HG02840 (cell line): Measurements from ENCODE around the gene DUSP9.
"Not testable (repeated sequence)": the region's sequence is repeated elsewhere in the genome, so short reads cannot be mapped to it uniquely, and the experiment has no call there.

Experiments used
- ATAC-seq: cut with Tn5 transposase; IDR thresholded peaks from one replicate; pipeline ENCODE4 v1.9.1; 2021; ENCODE audit warnings: mild to moderate bottlenecking, moderate library complexity, moderate number of reproducible peaks; ENCODE audit not compliant: unreplicated experiment, low FRiP score

The DUSP9 gene

DNA sequence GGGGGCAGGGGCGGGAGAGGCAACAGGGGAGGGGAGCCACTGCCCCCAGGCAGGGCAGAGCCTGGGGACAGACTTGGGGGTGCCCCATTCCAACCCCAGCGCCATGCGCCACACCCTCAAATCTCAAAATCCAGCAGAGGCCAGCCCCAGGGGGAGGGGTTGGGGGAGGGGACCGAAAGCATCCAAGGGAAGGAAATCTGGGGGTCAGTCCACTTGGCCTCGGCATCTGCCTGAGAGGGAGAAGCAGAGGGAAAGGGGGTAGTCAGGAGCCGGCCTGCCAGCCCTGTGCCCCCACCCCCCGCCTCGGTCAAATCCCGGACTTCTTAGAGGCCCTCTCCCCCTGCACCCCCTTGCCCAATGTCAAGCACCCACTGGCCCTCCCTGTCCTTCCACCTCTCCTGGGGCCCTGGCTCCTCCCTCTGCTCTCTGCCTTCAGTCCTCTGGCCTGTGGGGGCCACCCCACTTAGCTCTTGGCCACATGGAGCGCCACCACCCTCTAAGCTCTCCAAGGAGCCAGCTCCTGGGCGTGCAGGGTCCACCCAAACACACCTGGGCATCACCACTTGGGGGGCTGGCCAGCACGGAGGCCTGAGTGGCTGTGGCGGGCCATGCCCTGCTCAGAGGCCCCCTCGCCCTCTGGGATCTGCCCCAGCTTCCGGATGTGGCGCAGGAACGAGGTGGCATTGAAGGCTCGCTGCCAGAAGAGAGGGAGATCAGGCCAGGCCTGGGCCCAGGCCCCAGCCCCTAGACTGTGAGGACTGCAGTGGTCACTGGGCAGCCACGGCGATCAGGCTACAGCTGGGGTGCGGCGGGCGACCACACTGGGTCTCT lies 23.1 kb downstream of the DUSP9 start:
- ATAC-seq: no peak

DNA sequence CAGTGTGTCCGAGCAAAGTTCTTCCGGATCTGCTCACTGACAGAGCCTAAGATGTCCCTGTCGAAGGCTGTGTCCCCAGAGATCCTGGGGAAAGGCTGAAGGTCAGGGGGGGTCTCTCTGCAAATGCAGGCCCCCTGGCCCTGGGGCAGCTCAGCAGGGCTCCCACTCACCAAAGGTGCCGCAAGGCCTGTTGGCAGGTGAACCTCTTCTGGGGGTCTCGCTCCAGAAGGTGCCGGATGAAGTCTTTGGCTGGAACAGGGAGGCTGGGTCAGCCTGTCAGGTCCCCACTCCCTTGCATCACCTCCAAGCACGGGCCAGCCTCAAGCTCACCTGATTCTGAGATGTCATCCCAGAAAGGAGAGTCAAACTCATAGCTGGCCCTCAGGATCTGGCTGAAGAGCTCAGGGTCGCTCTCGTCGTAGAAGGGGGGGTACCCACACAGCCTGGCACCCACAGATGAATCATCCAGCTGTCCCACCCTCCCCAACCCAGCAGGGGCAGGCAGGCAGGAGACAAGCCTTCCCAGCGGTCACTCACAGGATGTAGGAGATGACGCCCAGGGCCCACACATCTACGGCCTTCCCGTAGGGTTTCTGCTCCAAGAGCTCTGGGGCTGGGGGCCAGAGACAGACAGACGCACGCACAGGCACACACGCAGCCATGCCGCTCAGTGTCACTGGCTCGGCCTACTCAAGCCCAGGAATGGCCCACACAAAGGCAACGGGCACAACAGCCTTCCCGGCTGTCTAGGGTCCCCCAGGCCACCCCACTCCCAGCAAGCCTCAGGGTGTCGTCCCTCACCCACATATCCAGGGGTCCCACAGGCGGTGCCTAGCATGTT lies 24.0 kb downstream of the DUSP9 start:
- no peak for ATAC-seq

GRCh38 chrX:153671589-153672530 lies 24.9 kb downstream of the DUSP9 start:
- ATAC-seq: no peak

DNA sequence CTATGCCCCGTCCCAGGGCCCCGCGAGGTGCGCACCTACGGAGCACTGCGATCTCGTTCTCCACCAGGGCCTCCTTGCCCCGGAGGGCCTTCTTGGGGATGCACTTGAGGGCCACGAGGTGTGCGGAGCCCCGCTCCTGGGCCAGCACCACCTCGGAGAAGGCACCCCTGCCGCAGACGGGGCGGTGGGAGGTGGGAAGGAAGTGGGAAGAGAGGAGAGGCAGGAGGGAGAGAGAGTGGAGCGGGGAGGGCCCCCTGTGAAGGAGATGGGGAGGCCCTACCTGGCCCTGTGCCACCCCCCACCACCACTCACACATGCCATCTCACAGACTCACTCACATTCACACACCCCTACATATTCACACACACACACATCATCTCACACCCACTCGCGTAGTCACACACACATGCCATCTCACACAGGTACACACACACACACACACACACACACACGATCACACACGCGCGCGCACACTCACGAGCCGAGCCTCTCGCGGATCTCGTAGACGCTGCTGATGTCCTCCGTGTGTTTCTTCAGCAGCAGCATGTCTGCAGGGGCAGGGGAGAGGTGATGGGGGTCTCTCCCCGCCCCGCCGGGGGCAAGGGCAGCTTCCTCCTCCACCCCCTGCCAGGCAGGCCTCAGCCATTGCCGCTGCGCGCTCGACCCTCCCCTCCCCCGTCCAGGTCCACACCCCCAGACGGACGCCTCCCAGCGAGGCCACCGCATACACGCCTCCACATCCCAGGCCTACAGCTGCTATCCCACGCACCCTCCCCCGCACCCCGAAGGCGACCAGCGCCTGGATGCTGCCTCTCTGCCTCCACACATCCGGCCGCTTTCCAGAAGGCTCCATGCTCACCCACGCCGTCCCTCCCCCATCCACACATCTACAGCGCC lies 25.8 kb downstream of the DUSP9 start:
- no peak for ATAC-seq

DNA sequence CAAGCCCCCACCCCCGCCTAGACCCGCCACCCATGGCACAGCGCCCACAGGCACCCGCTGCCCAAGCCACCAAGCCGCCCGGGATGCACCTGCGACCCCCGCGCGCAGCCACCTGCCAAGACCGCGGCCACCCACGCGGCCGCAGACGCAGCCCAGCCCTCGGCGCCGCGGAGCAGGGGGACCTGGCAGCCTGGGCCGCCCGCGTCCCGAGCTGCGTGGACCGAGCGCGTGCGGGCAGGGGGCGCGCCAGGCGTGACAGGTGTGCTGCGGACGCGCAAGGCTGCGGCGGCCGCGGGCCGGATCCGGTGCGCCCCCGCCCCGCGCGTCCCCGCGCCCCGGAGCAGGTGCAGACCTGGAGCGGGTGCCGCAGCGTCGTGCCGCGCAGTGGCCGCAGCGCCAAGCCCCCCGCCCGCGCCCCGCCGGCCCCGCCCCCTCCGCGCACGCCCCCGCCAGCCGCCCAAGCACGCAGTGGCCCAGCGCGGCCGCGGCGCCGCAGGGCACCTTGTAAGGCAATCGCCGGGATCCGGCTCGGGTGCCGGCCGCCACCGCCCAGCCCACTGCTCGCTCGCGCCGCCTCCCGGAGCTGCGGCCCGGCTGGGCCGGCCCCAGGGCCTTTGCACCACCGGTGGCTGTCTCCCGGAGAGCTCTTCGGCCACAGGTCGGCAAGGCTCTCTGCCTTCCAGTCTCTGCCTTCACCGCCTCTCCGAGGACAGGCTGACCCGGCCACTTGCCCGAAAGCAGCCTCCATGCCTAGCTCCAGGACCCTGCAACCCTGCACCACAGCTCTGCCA lies 26.6 kb downstream of the DUSP9 start, which contains the start of gene PNCK:
TSS of gene PNCK (minus strand) at position 386 of the 791 bp plus-strand sequence. CDS start 737 bp downstream, outside the sequence.
- ATAC-seq: no peak

GRCh38 chrX:153674219-153674851 lies 27.3 kb downstream of the DUSP9 start:
- no peak for ATAC-seq

DNA sequence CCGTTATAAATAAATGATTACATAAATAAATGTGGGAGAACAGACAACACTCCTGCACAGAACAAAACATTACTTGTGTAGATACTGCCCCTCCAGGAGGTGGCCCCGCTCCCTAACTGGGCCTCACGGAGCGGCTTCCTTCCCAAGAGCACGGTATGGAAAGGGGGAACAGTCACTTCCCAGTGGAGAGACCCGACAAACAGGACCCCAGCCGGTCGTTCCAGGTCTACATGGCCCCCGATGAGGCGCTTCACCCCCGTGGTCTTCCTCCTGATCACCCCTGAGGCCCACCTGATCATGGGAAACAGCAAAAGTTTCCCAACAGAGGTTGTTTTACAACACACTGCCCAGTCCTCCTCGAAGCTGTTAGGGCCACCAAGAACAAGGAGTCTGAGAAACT lies 34.2 kb downstream of the DUSP9 start:
- no peak for ATAC-seq

DNA sequence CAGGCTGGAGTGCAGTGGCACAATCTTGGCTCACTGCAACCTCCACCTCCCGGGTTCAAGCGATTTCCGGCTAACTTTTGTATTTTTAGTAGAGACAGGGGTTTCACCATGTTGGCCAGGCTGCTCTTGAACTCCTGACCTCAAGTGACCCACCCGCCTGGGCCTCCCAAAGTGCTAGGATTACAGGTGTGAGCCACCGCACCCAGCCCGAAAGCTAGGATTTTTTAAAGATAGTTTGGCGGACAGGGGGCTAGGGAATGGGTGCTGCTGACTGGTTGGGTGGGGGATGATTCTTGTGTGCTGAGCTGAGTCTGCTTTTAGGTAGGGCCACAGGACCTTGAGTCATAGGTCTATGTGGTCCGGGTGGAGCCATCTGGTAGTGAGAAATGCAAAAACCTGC lies 36.5 kb downstream of the DUSP9 start:
- not testable (repeated sequence) for ATAC-seq

GRCh38 chrX:153684467-153685155 lies 37.6 kb downstream of the DUSP9 start:
- no peak for ATAC-seq

GRCh38 chrX:153685156-153685536 lies 38.1 kb downstream of the DUSP9 start:
- no peak for ATAC-seq

DNA sequence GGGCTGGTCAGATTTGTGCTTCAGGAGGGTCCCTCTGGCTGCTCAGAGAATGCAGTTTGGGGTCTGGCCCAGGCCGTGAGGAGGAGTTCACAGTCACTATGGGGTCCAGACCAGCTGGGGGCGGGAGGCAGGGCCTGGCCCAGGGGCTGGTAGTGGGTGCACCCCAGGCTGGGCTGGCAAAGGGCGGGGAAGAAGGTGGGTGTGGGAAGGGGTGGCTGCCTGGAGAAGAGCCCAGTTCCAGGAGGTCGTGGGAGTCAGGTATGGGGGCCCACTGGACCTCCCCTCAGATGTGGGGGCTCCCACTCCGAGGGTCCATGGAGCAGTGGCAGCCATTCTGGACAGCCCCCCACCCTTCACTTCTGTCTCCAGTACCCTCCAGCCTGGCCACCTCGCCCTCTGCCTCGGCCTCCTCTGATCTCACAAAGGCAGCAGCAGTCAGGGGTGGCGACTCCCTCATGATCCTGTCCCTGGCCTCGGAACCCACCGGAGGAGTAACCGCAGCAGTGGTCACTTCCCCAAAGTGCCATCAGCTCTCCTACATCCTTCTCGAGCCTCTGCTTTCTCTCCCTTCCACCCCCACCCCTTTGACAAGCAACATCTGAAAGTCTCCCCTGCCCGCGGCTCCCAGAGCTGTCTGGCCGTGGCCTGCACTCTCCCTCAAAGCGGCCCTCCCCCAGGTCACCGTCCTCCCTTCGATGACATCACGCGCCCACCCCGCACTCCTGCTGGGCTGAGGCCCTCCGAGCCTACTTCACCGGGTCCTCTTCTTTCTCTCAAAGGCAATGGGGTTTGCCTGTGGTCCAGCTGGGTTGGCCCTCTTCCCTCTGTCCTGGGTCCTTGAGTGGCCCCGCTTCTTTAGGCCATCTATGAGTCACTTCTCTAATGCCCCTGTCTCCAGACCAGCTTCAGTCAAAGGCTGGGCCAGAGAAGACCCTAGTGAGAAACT lies 39.0 kb downstream of the DUSP9 start:
- no peak for ATAC-seq

DNA sequence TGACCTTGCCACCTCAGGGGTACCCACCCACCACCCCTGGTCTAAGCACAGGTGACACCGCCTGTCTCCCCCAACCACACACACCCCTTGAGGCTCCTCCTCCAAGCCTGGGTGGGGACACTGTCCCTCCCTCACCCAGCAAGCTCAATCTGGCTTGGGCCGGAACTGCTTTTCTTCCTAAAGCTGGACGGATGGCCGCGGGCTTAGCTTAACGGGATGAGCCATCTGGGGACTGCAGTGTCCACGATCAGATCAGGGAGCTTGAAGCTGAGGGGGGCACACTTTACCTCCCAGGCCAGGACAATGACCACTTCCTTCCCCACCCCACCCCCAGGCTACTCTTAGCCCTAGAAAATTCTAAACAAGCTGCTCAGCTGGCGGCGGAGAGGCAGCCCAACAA lies 39.7 kb downstream of the DUSP9 start:
- ATAC-seq: no peak

- ATAC-seq: no peak
Measured at GRCh38 chrX:153687121-153688039, 40.4 kb downstream of the DUSP9 start, which contains the start of gene SLC6A8. Gene SLC6A8, plus strand, starts transcription at chrX:153687926. Its CDS starts 649 bp downstream, at chrX:153688575.

DNA sequence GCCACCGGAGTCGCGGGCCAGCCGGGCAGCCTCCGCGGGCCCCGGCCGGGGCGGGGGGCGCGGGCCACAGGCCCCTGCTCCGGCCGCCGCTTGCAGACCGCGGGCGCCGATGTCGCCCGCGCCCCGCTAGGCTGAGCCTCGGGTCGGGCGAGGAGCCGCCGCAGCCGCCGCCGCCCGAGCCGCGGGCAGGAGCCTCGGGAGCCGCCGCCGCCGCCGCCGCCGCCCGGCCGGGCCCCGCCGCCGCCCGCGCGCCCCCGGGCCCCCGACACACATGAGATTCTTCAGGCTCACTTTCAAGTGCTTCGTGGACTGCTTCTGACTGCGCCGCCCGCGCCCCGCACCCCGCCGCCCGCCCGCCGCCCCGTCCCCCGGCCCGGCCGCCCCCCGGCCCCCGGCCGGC lies 41.1 kb downstream of the DUSP9 start:
- ATAC-seq: no peak

DNA sequence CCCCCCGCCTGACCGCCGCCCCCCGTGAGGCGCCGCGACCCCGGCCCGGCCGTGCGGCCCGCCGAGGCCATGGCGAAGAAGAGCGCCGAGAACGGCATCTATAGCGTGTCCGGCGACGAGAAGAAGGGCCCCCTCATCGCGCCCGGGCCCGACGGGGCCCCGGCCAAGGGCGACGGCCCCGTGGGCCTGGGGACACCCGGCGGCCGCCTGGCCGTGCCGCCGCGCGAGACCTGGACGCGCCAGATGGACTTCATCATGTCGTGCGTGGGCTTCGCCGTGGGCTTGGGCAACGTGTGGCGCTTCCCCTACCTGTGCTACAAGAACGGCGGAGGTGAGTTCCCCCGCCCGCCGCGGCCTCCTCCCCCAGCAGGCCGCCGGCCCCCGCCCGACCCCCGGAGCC lies 41.5 kb downstream of the DUSP9 start:
- no peak for ATAC-seq
